ENCODE measurements around the gene SLC24A4. TPM values are rescaled to one million over a fixed set of nuclear protein-coding genes. Genes with fewer than 3 reads are reported as not detected.

SLC24A4 gene
- total RNA-seq, 4 donors from 2014 or later, result 6.9 to 15.1 (median 8.3) TPM

DNA sequence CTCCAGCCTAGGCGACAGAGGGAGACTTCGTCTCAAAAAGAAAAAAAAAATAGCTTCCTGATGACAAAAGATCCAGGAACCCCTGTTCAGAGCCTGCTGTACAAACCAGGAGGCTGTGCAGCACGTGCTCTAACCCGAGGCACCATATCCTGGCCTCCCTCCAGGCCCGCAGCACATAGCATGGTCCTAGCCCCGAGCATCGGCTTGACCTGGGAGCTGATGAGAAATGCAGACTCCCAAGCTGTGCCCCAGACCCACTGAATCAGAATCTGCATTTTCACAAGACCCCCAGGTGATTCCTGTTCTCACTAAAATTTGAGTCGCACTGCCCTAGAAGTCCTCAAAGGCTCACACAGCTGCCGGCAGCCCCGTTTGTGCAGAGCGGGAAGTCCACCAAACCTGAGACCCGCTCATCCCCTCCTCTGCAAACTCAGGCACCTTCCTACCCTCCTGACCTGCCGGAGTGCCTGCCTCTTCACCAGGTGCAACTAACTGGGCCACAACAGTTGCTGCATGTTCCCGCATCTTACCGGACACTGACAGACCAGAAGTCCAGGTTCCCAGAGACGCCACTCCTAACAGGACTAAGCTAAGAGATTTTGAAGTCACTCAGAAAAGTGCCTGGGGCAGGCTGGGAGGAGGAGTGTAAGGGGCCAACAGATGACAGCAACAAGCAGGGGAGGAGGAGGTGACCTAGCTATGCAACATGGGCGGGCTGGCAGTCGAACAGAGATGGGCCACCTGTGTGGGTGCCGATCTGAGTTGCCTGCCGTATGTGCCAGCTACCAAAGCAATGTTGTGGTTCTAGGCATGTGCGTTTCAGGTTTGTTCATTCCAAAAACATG lies 166.7 kb downstream of the SLC24A4 start:
- peak overlapping the region in 2 of 4 donors; percentile 8 to 50 for H3K27ac ChIP-seq
- WGBS, 2 donors, result 88 to 89% methylated on average over 20 to 21 of the region's 21 CpGs
- H3K27me3 ChIP-seq, result no peaks in the 10 kb centered on the region
- no peaks in the 10 kb centered on the region for H3K9me3 ChIP-seq
- TF ChIP-seq POLR2A (IDR thresholded peaks at IDR 0.05), result no peak
- TF ChIP-seq, protein P1, sequence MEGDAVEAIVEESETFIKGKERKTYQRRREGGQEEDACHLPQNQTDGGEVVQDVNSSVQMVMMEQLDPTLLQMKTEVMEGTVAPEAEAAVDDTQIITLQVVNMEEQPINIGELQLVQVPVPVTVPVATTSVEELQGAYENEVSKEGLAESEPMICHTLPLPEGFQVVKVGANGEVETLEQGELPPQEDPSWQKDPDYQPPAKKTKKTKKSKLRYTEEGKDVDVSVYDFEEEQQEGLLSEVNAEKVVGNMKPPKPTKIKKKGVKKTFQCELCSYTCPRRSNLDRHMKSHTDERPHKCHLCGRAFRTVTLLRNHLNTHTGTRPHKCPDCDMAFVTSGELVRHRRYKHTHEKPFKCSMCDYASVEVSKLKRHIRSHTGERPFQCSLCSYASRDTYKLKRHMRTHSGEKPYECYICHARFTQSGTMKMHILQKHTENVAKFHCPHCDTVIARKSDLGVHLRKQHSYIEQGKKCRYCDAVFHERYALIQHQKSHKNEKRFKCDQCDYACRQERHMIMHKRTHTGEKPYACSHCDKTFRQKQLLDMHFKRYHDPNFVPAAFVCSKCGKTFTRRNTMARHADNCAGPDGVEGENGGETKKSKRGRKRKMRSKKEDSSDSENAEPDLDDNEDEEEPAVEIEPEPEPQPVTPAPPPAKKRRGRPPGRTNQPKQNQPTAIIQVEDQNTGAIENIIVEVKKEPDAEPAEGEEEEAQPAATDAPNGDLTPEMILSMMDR (IDR thresholded peaks at IDR 0.05), result no peak
- no peak for TF ChIP-seq EP300 (IDR thresholded peaks at IDR 0.05)
- H3K4me3 ChIP-seq, result no peak overlapping the region
- peaks cover 0 to 19% (median 0%) of the 10 kb centered on the region in 3 donors for H3K36me3 ChIP-seq
- H3K4me1 ChIP-seq, result peaks cover 0 to 18% (median 0%) of the 10 kb centered on the region in 4 donors
- DNase-seq (ENCODE audit: low spot score in 2 of 2), result no peak

DNA sequence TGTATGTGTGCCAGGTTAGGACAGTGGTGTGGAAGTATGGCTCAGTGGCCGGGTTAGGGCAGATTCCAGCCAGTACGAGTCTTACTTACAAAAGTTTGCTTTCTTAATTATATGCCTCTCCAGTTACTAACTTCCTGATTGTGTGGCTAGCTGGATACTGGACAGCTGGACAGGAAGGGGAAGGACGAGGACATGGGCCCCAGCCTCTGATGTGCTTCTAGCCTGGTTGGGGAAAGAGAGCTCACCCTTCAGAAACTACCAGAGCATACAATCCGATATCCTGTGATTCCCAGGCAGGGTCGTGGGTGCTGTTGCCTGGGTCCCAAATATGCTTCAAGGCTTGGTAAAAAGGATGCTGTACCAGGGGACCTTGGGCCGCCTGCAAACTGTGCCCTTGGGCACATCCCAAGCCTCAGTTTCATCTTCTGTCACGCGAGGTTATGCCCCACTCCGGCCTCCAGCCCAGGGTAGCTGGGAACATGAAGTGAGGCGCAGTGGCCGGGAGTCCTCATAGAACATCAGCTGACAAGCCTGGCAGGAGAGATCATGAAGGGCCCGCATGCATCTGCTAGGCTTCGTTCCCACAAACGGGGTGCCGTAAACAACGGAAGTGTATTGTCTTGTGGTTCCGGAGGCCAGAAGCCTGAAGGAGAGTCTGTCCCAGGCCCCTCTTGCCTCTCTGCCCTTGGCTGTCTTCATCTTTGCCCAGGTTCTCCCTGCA lies 167.4 kb downstream of the SLC24A4 start:
- H3K36me3 ChIP-seq, result peaks cover 0 to 19% (median 0%) of the 10 kb centered on the region in 3 donors
- no peaks in the 10 kb centered on the region for H3K9me3 ChIP-seq
- WGBS, 2 donors, result 76 to 78% methylated on average over 17 of the region's 17 CpGs
- H3K27ac ChIP-seq, result peak overlapping the region in 1 of 4 donors; percentile 8
- no peaks in the 10 kb centered on the region for H3K27me3 ChIP-seq
- no peak overlapping the region for H3K4me3 ChIP-seq
- no peak for DNase-seq (ENCODE audit: low spot score in 2 of 2)
- H3K4me1 ChIP-seq, result peaks cover 0 to 18% (median 0%) of the 10 kb centered on the region in 4 donors
- TF ChIP-seq POLR2A (IDR thresholded peaks at IDR 0.05) (no peak), EP300 (IDR thresholded peaks at IDR 0.05) (no peak)
- TF ChIP-seq, protein P1 (IDR thresholded peaks at IDR 0.05), result no peak

DNA sequence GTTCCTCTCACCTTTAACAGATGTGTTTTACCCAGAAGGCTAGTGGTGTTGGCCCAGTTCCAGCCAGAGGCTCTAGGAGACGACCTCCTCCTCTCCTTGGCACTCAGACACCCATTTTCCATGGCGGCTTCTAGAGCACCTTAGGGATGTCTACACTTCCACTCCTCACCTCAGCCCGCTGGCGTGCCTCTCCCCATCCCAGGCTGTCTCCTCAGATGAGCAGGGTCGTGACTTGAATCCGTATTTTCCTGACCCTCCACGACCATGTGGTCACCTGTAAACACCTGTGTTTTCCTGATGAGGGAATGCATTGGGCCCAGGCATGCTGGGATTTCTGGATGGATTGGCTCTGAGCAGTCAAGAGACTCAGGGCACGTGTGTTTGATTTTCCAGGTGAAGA lies 168.8 kb downstream of the SLC24A4 start:
- Histone ChIP-seq H3K27me3 (no peaks in the 10 kb centered on the region), H3K4me3 (no peak overlapping the region), H3K4me1 (peaks cover 0 to 18% (median 0%) of the 10 kb centered on the region in 4 donors), H3K9me3 (no peaks in the 10 kb centered on the region), H3K27ac (peak overlapping the region in 2 of 4 donors; percentile 44 to 47), H3K36me3 (peaks cover 0 to 19% (median 0%) of the 10 kb centered on the region in 3 donors)
- 84 to 87% methylated on average over 8 of the region's 8 CpGs for WGBS, 2 donors
- TF ChIP-seq, protein P1 (IDR thresholded peaks at IDR 0.05), result no peak
- no peak for TF ChIP-seq EP300 (IDR thresholded peaks at IDR 0.05)
- TF ChIP-seq POLR2A (IDR thresholded peaks at IDR 0.05), result no peak
- no peak for DNase-seq (ENCODE audit: low spot score in 2 of 2)

DNA sequence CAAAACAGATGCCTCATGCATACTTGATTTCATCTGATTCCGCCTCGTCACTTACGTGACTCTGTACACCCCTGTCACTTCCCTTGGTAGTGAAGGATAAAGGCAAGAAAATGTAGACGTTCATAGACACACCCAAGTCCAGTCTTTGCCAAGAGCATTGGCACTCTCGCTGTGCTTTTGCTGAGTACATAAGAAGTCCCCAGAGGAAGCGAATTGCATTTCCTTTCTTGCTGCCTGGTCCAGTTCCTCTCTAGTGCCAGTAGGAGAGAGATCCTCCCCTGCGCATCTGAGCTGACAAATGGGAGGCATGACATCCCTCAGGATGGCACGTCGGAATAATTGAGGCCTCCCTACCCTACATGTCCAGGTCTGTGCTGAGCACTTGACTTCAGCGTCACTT lies 169.3 kb downstream of the SLC24A4 start:
- peak overlapping the region in 1 of 4 donors; percentile 47 for H3K27ac ChIP-seq
- H3K36me3 ChIP-seq, result peaks cover 0 to 19% (median 0%) of the 10 kb centered on the region in 3 donors
- TF ChIP-seq POLR2A (IDR thresholded peaks at IDR 0.05) (no peak), EP300 (IDR thresholded peaks at IDR 0.05) (peak; percentile 18 to 67)
- DNase-seq (ENCODE audit: low spot score in 2 of 2), result peak in 1 of 2 donors; percentile 43
- H3K9me3 ChIP-seq, result no peaks in the 10 kb centered on the region
- H3K27me3 ChIP-seq, result no peaks in the 10 kb centered on the region
- H3K4me3 ChIP-seq, result no peak overlapping the region
- peaks cover 0 to 14% (median 0%) of the 10 kb centered on the region in 4 donors for H3K4me1 ChIP-seq
- 79 to 80% methylated on average over 10 of the region's 10 CpGs for WGBS, 2 donors

DNA sequence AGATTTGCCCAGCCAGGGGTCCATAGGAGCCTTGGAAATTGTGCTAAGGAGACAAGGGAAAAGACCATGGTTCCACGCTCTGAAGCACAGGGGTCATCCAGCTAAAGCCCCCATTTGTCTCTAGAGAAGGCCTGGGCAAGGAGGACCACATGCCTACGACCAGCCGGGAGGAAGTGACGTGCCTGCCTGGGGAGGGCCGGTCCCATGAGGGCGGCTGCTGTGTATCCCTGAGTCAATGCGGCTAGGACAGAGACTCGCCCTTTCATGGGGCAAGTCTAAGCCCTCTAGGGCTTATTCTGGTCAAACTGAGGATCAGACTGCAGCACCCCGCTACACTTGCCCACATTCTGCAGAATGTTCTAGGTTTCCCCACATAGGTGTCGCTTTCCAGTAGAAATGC lies 170.1 kb downstream of the SLC24A4 start:
- H3K4me3 ChIP-seq, result no peak overlapping the region
- peaks cover 0 to 19% (median 0%) of the 10 kb centered on the region in 3 donors for H3K36me3 ChIP-seq
- peaks cover 0 to 9% (median 0%) of the 10 kb centered on the region in 4 donors for H3K4me1 ChIP-seq
- DNase-seq (ENCODE audit: low spot score in 2 of 2), result no peak
- WGBS, 2 donors, result 90 to 93% methylated on average over 9 to 10 of the region's 10 CpGs
- no peaks in the 10 kb centered on the region for H3K9me3 ChIP-seq
- no peak overlapping the region for H3K27ac ChIP-seq
- H3K27me3 ChIP-seq, result no peaks in the 10 kb centered on the region
- TF ChIP-seq EP300 (IDR thresholded peaks at IDR 0.05) (no peak), POLR2A (IDR thresholded peaks at IDR 0.05) (no peak)
- TF ChIP-seq, protein P1 (IDR thresholded peaks at IDR 0.05), result no peak
